DOHH2 (cell line): ENCODE data around the gene HERC3.

Source experiments
- H3F3A ChIP-seq: fragments of 200-600 bp; sonication (generic), shearing (Covaris generic); 2 replicates; pipeline ENCODE4 v1.6.0; 2016; ENCODE audit warnings: antibody characterized with exemption, mild to moderate bottlenecking; ENCODE audit not compliant: control insufficient read depth, insufficient read depth
- H3K27ac ChIP-seq: fragments of 200-600 bp; sonication (generic); 2 replicates; pipeline ENCODE4 v1.5.1; 2014; ENCODE audit warnings: low read depth, mild to moderate bottlenecking, low read length, moderate library complexity
- H3K27me3 ChIP-seq: fragments of 200-600 bp; sonication (generic); 2 replicates; pipeline ENCODE4 v1.6.1; 2014; ENCODE audit warnings: mild to moderate bottlenecking, low read length, mixed read lengths; ENCODE audit not compliant: control insufficient read depth
- H3K36me3 ChIP-seq: fragments of 200-600 bp; sonication (generic); 2 replicates; pipeline ENCODE4 v1.6.1; 2014; ENCODE audit warnings: mild to moderate bottlenecking, low read length, moderate library complexity, mixed read lengths; ENCODE audit not compliant: control insufficient read depth
- H3K4me1 ChIP-seq: fragments of 200-600 bp; sonication (generic); 2 replicates; pipeline ENCODE4 v1.6.1; 2014; ENCODE audit warnings: mild to moderate bottlenecking, low read length, mixed read lengths; ENCODE audit not compliant: control insufficient read depth
- H3K4me2 ChIP-seq: fragments of 200-600 bp; sonication (generic); 2 replicates; pipeline ENCODE4 v1.6.0; 2014; ENCODE audit warnings: mild to moderate bottlenecking, low read length, moderate library complexity
- H3K4me3 ChIP-seq: fragments of 200-600 bp; sonication (generic); 2 replicates; pipeline ENCODE4 v1.5.1; 2014; ENCODE audit warnings: mild to moderate bottlenecking, low read length, mixed read lengths
- H3K79me2 ChIP-seq: fragments of 200-600 bp; sonication (generic); 2 replicates; pipeline ENCODE4 v1.6.1; 2014; ENCODE audit warnings: mild to moderate bottlenecking, low read length, mixed read lengths; ENCODE audit not compliant: control insufficient read depth
- H3K9me2 ChIP-seq: fragments of 200-600 bp; sonication (generic); replicated peaks from 2 replicates; pipeline ENCODE4 v1.6.1; 2014; ENCODE audit warnings: mild to moderate bottlenecking, low read length, mixed read lengths; ENCODE audit not compliant: control insufficient read depth
- H3K9me3 ChIP-seq: fragments of 200-600 bp; sonication (generic); 2 replicates; pipeline ENCODE4 v1.6.1; 2014; ENCODE audit warnings: antibody characterized with exemption, low read length, mixed read lengths; ENCODE audit not compliant: control insufficient read depth, insufficient read depth
- H4K20me1 ChIP-seq: fragments of 200-600 bp; sonication (generic); 2 replicates; pipeline ENCODE4 v1.6.0; 2014; ENCODE audit warnings: low read depth, mild to moderate bottlenecking, antibody characterized with exemption, low read length, moderate library complexity; ENCODE audit not compliant: control insufficient read depth, insufficient read depth
- EZH2phosphoT487 ChIP-seq: fragments of 200-600 bp; sonication (generic); IDR thresholded peaks from 2 replicates; pipeline ENCODE4 v1.6.1; 2017; ENCODE audit warnings: borderline replicate concordance, mild to moderate bottlenecking, antibody characterized with exemption, low read length, moderate library complexity, mixed read lengths
- TF ChIP-seq, protein P1 (sequence below): fragments of 200-600 bp; sonication (generic); IDR thresholded peaks from one replicate; pipeline ENCODE4 v1.5.1; 2014; ENCODE audit warnings: antibody characterized with exemption, mild to moderate bottlenecking, low read depth, low read length; ENCODE audit not compliant: poor library complexity, severe bottlenecking

The HERC3 gene

GRCh38 chr4:88661739-88662138, 69.5 kb downstream of the HERC3 start:
- no peaks in the 10 kb centered on the region; the same call in 1 of the 2 replicates for H4K20me1 ChIP-seq
- no peaks in the 10 kb centered on the region for H3K9me2 ChIP-seq
- no peak overlapping the region for H3K27ac ChIP-seq
- no peaks in the 10 kb centered on the region for H3K4me1 ChIP-seq
- no peaks in the 10 kb centered on the region for H3K79me2 ChIP-seq
- H3F3A ChIP-seq, result no peaks in the 10 kb centered on the region
- H3K4me2 ChIP-seq, result no peak overlapping the region
- H3K4me3 ChIP-seq, result no peak overlapping the region
- no peaks in the 10 kb centered on the region for H3K9me3 ChIP-seq
- no peaks in the 10 kb centered on the region for H3K27me3 ChIP-seq
- no peaks in the 10 kb centered on the region for H3K36me3 ChIP-seq
- no peak for TF ChIP-seq EZH2phosphoT487
- TF ChIP-seq, protein P1, sequence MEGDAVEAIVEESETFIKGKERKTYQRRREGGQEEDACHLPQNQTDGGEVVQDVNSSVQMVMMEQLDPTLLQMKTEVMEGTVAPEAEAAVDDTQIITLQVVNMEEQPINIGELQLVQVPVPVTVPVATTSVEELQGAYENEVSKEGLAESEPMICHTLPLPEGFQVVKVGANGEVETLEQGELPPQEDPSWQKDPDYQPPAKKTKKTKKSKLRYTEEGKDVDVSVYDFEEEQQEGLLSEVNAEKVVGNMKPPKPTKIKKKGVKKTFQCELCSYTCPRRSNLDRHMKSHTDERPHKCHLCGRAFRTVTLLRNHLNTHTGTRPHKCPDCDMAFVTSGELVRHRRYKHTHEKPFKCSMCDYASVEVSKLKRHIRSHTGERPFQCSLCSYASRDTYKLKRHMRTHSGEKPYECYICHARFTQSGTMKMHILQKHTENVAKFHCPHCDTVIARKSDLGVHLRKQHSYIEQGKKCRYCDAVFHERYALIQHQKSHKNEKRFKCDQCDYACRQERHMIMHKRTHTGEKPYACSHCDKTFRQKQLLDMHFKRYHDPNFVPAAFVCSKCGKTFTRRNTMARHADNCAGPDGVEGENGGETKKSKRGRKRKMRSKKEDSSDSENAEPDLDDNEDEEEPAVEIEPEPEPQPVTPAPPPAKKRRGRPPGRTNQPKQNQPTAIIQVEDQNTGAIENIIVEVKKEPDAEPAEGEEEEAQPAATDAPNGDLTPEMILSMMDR, result no peak

DNA sequence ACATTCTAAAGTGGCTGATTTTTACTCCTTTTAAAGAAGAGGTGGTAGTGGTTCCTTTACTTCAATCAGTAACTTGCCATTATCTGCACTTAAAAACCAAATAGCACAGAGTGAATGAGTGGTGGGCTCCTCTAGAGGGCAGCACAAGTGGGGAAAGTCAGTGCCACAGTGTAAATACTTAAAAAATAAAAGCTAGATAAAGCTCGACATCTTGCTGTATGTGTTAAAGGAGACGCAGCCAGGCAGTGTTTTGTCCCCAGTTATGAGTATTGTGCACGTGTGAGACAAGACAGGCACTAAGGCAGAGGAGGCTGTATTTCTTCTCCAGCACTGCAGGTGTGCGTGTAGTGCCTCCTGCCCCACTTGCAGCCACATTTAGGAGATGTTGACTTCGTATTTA, 80.7 kb downstream of the HERC3 start:
- no peaks in the 10 kb centered on the region for H4K20me1 ChIP-seq
- no peaks in the 10 kb centered on the region for H3K27me3 ChIP-seq
- H3K4me2 ChIP-seq, result no peak overlapping the region
- H3F3A ChIP-seq, result no peaks in the 10 kb centered on the region
- H3K4me3 ChIP-seq, result no peak overlapping the region
- no peaks in the 10 kb centered on the region for H3K4me1 ChIP-seq
- TF ChIP-seq, protein P1, result peak; percentile 74
- TF ChIP-seq EZH2phosphoT487, result no peak
- H3K9me3 ChIP-seq, result no peaks in the 10 kb centered on the region
- H3K79me2 ChIP-seq, result no peaks in the 10 kb centered on the region
- H3K36me3 ChIP-seq, result no peaks in the 10 kb centered on the region
- no peak overlapping the region for H3K27ac ChIP-seq
- no peaks in the 10 kb centered on the region for H3K9me2 ChIP-seq

GRCh38 chr4:88673886-88674285, 81.6 kb downstream of the HERC3 start:
- no peaks in the 10 kb centered on the region for H3F3A ChIP-seq
- no peak overlapping the region for H3K4me3 ChIP-seq
- H3K36me3 ChIP-seq, result no peaks in the 10 kb centered on the region
- no peaks in the 10 kb centered on the region for H3K27me3 ChIP-seq
- H4K20me1 ChIP-seq, result no peaks in the 10 kb centered on the region
- H3K4me1 ChIP-seq, result no peaks in the 10 kb centered on the region
- H3K9me3 ChIP-seq, result no peaks in the 10 kb centered on the region
- H3K79me2 ChIP-seq, result no peaks in the 10 kb centered on the region
- H3K27ac ChIP-seq, result no peak overlapping the region
- H3K9me2 ChIP-seq, result no peaks in the 10 kb centered on the region
- TF ChIP-seq EZH2phosphoT487, result no peak
- TF ChIP-seq, protein P1, result no peak
- H3K4me2 ChIP-seq, result no peak overlapping the region

GRCh38 chr4:88674565-88674964, 82.3 kb downstream of the HERC3 start:
- Histone ChIP-seq H3K4me2 (no peak overlapping the region), H3F3A (no peaks in the 10 kb centered on the region), H3K9me3 (no peaks in the 10 kb centered on the region), H4K20me1 (no peaks in the 10 kb centered on the region), H3K4me1 (no peaks in the 10 kb centered on the region), H3K27ac (no peak overlapping the region), H3K36me3 (no peaks in the 10 kb centered on the region), H3K79me2 (no peaks in the 10 kb centered on the region), H3K4me3 (no peak overlapping the region), H3K27me3 (no peaks in the 10 kb centered on the region), H3K9me2 (no peaks in the 10 kb centered on the region)
- TF ChIP-seq, protein P1, result no peak
- no peak for TF ChIP-seq EZH2phosphoT487
